RWPE1 (cell line): ENCODE results near the gene MCM7.

ENCODE experiments used
- CTCF ChIA-PET: fragments of 350-600 bp; sonication (Branson Sonifier 250); formaldehyde crosslinking; extraction: SDS; loops from one replicate; lab custom pipeline; 2021; lab: Yijun Ruan, JAX
- POLR2A ChIA-PET: fragments of 400-600 bp; formaldehyde crosslinking; extraction: SDS; loops from one replicate; lab custom pipeline; 2020; ENCODE audit warnings: antibody characterized with exemption; ENCODE audit not compliant: low non-redundant PET; lab: Yijun Ruan, JAX
- DNase-seq: peaks from one replicate; pipeline ENCODE4 v3.0.0; 2012; ENCODE audit warnings: low spot score
- H3K27ac ChIP-seq: fragments of 450-650 bp; 2 replicates; pipeline ENCODE4 v1.5.1; 2017
- CTCF ChIP-seq: fragments of 450-650 bp; conservative IDR thresholded peaks from 2 replicates; pipeline ENCODE4 v1.5.1; 2017; ENCODE audit warnings: low read depth, mild to moderate bottlenecking

MCM7 gene

GRCh38 chr7:100057006-100057405 is 44.2 kb downstream of the MCM7 start:
- no peak overlapping the region for H3K27ac ChIP-seq
- ChIA-PET CTCF (no interaction called here), POLR2A (no interaction called here)
- TF ChIP-seq CTCF = no peak
- DNase-seq = no peak

GRCh38 chr7:100053215-100053614 is 48.0 kb downstream of the MCM7 start:
- ChIA-PET POLR2A (interaction anchor here (0.7 kb wide), 1 partner anchor 59 kb away, joined by 7 read pairs; no protein-coding TSS in a partner anchor), CTCF (interaction anchor here (0.6 to 1.3 kb wide), 5 partner anchors 15 to 59 kb away, joined by 3 to 12 read pairs (median 3); partner anchors contain the start of gene ZKSCAN1)
- no peak; the same call in 1 of the 2 replicates for TF ChIP-seq CTCF
- peak; percentile 78 for DNase-seq
- no peak overlapping the region for H3K27ac ChIP-seq

GRCh38 chr7:100051611-100052010 is 49.6 kb downstream of the MCM7 start:
- ChIA-PET CTCF (interaction anchor here (0.6 kb wide), 1 partner anchor 552 kb away, joined by 5 read pairs; the partner anchor contains the start of gene ZNF394), POLR2A (no interaction called here)
- H3K27ac ChIP-seq = no peak overlapping the region
- TF ChIP-seq CTCF = no peak
- no peak for DNase-seq

GRCh38 chr7:100049441-100050291 is 51.5 kb downstream of the MCM7 start, which contains the start of gene ZSCAN21:
TSS of gene ZSCAN21 (plus strand) at chr7:100049774. CDS start at chr7:100057007, 7,233 bp downstream.
- H3K27ac ChIP-seq = peak within 1 kb of the TSS; percentile 91
- POLR2A ChIA-PET = interaction anchor here (0.6 kb wide), 1 partner anchor 75 kb away, joined by 3 read pairs; no protein-coding TSS in a partner anchor
- peak; percentile 23; the same call in 1 of the 2 replicates for TF ChIP-seq CTCF
- DNase-seq = peak; percentile 90
- CTCF ChIA-PET = interaction anchor here (0.6 kb wide), 1 partner anchor 45 kb away, joined by 3 read pairs; no protein-coding TSS in a partner anchor

GRCh38 chr7:100048680-100049079 is 52.5 kb downstream of the MCM7 start:
- ChIA-PET POLR2A (no interaction called here), CTCF (no interaction called here)
- TF ChIP-seq CTCF = no peak
- H3K27ac ChIP-seq = no peak overlapping the region
- DNase-seq = no peak

GRCh38 chr7:100044718-100045117 is 56.5 kb downstream of the MCM7 start:
- POLR2A ChIA-PET = interaction anchor here (0.7 kb wide), 1 partner anchor 80 kb away, joined by 3 read pairs; no protein-coding TSS in a partner anchor
- peak; percentile 44 for TF ChIP-seq CTCF
- peak overlapping the region; percentile 24 for H3K27ac ChIP-seq
- CTCF ChIA-PET = no interaction called here
- DNase-seq = peak; percentile 33
